ENCODE data around the gene LARGE1.

Gene LARGE1

GRCh38 chr22:33648478-33648877 lies 271.8 kb downstream of the LARGE1 start:
- no peak for DNase-seq

- no peak for DNase-seq
These were observed 279.4 kb downstream of the LARGE1 start for GRCh38 chr22:33640900-33641299.

- DNase-seq = no peak
These were observed 280.6 kb downstream of the LARGE1 start for GRCh38 chr22:33639588-33640254.

GRCh38 chr22:33635766-33636165 lies 284.5 kb downstream of the LARGE1 start:
- DNase-seq = no peak

- DNase-seq = no peak
These were observed 288.5 kb downstream of the LARGE1 start for GRCh38 chr22:33631777-33632176.

DNA sequence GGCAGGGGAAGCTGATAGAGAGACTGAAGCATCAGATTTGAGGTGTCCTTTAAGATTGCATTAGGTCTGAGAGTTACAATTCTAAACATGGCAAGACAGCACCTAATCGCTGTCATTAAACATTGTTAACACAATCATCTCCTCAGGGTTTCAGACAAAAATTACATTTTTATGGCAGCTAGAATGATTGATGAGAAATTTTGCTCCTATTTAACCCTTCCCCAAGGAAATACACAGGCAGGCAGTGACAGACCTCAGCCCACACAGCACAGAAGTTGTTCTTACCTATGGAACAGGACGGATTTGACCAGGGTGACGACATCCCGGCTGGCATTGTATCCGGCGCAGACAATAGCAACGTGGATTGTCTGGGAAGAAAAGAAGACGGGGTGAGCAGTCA lies 294.3 kb downstream of the LARGE1 start:
- DNase-seq = no peak

DNA sequence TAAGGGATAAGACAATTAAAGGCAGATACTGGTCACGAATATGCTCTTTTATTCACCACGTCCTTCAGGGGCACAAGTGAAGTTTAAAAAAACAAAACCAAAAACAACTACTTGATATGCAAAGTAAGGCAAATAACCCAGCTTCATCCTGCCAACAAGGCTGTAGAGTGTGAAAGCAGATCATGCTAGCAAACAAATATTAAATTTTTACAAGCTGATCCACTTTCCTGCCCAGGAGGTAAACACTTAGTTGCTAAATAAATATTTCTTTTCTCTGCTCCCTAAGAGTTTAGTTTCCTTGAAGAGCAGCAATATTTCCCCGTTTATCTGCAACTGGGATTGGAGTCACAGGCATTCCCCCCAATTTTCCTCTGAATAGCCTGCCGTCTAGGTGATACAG lies 300.2 kb downstream of the LARGE1 start:
- DNase-seq = no peak

DNA sequence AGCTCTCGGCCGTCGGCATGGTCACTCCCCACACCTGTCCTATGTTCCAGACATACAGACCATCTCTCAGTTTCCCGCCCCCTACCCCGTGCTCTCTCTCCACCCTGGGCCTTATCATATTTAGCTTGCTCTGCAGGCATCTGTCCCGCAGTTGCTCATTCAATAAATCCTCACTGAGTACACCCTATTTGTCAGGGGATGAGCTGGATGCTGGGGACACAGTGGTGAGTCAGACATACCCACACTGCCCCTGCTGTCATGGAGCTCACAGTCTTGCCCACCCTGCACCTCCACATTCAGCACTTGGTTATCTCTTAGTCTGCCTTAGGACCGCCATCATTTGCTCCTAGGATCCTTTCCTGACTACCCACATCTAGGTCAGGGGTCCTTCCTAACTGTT lies 313.8 kb downstream of the LARGE1 start:
- DNase-seq = no peak

- DNase-seq = no peak
These were observed 314.6 kb downstream of the LARGE1 start for GRCh38 chr22:33605666-33606065.

GRCh38 chr22:33605221-33605620 lies 315.1 kb downstream of the LARGE1 start:
- DNase-seq = no peak

GRCh38 chr22:33601062-33601461 lies 319.2 kb downstream of the LARGE1 start:
- no peak for DNase-seq

DNA sequence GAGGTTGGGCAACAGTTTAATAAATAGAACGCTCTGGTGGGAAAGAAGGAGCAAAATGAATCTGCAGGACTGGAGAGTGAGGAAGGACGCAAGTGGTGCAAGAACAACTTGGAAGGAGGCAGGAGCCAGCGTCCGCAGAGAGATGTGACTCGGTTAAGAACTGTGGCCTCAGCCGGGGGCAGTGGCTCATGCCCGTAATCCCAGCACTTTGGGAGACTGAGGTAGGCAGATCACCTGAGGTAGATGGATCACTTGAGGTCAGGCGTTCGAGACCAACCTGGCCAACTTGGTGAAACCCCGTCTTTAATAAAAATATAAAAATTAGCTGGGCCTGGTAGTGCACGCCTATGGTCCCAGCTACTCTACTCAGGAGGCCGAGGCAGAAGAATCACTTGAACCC lies 319.7 kb downstream of the LARGE1 start:
- no peak for DNase-seq

DNA sequence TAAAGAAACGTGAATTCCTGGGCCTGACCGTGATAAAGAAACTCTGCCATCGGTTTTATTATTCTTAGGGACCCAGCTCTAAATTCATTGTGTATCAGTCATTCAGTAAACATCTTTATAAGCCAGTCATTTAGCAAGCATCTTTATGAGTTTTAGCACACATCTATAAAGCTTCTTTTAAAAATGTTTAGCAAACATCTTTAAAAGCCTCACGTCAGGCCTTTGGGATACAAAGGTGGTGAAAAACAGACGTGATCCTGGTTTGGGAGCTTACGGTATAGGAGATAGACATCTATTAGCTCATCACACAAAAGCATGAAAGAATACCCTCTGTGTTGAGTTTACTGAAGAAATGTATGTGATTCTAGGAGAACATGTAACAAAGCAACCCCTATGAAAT lies 320.2 kb downstream of the LARGE1 start:
- DNase-seq = no peak

GRCh38 chr22:33599596-33599995 lies 320.7 kb downstream of the LARGE1 start:
- DNase-seq = no peak

DNA sequence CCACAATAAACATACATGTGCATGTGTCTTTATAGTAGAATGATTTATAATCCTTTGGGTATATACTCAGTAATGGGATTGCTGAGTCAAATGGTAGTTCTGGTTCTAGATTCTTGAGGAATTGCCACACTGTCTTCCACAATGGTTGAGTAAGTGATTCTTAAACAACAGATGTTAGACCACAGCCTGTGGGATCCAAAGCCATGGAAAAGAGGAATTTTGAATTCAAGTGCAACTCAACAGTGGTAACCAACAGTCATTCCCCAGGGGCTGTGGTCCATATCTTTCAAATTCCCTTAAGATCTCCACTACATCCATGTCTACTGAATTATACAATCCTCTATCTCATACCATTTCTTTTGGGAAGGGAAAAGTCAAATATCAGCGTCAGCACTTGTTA lies 321.5 kb downstream of the LARGE1 start:
- no peak for DNase-seq

- DNase-seq = no peak
These were observed 322.8 kb downstream of the LARGE1 start for GRCh38 chr22:33597274-33597985.

DNA sequence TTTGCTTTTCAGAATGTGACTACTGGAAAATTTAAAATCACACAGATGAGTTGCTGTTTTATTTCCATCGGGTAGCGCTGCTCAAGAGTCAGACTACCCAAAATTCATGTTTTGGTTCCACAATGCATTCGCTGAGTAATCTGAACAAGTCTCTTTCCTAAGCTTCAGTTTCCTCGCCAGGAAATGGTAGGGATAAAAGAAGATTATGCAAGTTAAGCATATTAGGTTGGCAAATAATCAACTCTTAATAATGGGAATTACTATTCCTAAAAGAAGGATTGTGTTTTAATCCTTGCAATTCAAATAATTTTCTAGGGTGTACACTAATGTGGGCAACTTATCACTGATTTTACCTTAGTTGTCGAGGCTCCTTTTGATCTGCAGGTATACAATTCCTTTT lies 326.5 kb downstream of the LARGE1 start:
- no peak for DNase-seq

DNA sequence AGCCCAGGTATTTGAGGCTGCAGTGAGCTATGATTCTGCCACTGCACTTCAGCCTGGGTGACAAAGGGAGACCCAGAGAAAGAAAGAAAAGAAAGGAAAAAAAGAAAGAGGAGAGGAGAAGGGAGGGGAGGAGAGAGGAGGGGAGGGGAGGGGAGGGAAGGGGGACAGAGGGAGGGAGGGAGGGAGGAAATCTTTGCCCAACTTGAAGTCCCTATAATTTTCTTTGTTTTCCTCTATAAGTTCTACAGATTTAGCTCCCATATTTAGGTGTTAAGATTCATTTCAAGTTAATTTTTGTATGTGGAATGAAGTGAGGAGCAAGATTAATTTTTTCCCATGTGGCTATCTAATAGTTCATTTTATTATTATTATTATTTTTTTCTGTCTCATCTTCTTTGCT lies 328.3 kb downstream of the LARGE1 start:
- DNase-seq = no peak

- no peak for DNase-seq
These were observed 331.0 kb downstream of the LARGE1 start for GRCh38 chr22:33589297-33589696.

- no peak for DNase-seq
These were observed 331.4 kb downstream of the LARGE1 start for GRCh38 chr22:33588860-33589259.

- DNase-seq = no peak
These were observed 336.1 kb downstream of the LARGE1 start for GRCh38 chr22:33584152-33584551.

DNA sequence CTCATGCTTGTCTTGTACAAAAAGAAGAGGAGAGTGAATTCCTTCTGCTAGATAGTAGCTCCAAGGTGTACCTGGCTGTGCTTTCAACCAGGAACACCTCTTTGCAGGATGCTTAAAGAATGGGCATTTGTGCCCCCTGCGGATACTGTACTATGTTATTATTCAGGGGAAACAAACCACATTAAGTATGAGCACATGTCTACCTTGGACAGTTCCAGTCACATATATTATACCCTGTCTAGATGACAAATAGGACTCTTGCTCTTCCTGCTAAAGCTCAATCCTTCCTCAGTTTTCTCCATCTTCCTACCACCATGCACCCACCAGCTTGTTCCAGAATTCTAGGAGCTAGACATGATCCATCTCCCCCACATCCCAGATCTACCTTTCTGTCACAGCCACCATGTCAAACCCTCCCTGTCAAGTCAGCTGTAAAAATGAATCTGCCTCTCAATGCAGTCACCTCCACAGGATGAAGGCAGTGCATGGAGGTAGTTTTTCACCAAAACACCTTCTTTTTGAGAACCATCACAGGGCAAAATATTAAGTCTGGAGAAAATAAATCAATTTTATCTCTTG lies 337.4 kb downstream of the LARGE1 start:
- DNase-seq = no peak

GRCh38 chr22:33580310-33580709 lies 340.0 kb downstream of the LARGE1 start:
- no peak for DNase-seq

DNA sequence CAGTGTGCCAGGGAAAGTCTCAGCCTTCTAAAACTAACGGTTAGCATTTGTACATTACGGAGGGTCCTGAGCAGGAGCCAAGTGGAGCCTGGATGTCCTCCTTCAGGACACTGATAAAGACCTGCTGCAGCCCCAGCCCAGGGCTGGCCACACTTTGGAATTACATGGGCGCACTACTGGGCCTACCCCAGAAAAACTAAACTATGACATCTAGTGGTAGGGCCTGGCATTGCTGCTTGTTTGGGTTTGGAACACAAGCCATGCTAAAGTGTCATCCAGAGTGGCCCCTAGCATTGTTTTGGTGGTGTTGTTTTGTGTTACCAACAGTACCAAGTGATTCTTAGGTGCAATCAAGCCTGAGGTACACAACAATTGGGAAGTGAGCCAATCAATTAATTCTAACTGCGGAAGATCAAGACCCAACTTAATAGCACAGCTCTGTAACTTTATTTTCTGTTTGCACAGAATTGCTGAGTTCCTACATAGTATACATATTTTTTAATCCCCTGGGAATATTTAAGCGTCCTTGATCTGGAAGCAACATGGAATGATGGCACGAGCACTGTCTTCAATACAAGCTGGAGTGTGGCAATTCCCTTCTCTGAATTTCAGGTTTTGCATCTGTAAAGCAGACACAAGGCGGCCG lies 340.7 kb downstream of the LARGE1 start:
- DNase-seq = no peak

Data from NCI-H2081 treated with DMSO at 0.1 percent for 48 hours (cell line).